ENCODE measurements around the gene GOLGA8J. TPM values are rescaled to one million over a fixed set of nuclear protein-coding genes. Genes with fewer than 3 reads are reported as not detected.
A peak's percentile ranks its signal among the peaks of the same experiment; 100 is the strongest.
"Not testable (repeated sequence)": the region's sequence is repeated elsewhere in the genome, so short reads cannot be mapped to it uniquely, and the experiment has no call there.

GOLGA8J gene
- total RNA-seq, 6 experiments from 2014 or later = 0.20 to 0.55 (median 0.23) TPM; not detected in 3

DNA sequence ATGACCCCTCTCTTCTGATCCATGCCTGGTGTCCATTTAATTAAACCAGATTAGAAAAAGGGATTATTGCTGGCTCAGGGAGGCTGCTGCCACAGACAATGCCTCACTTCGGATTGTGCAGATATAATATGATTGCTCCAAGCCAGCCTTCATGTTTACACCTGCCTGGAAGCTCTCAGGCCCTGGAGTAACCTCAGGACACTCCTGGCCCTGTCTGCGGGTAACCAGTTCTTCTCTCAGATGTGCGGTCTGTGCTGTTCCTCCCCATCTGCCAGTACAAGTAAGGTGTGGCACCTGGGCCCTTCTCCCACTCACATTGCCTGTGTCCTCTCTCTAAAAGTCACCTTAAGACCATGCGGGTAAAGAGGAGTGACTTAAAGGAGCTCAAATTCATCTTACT is 8.8 kb upstream of the GOLGA8J start:
- TF ChIP-seq POLR2A (IDR thresholded peaks at IDR 0.05) = no peak
- TF ChIP-seq, protein P1, sequence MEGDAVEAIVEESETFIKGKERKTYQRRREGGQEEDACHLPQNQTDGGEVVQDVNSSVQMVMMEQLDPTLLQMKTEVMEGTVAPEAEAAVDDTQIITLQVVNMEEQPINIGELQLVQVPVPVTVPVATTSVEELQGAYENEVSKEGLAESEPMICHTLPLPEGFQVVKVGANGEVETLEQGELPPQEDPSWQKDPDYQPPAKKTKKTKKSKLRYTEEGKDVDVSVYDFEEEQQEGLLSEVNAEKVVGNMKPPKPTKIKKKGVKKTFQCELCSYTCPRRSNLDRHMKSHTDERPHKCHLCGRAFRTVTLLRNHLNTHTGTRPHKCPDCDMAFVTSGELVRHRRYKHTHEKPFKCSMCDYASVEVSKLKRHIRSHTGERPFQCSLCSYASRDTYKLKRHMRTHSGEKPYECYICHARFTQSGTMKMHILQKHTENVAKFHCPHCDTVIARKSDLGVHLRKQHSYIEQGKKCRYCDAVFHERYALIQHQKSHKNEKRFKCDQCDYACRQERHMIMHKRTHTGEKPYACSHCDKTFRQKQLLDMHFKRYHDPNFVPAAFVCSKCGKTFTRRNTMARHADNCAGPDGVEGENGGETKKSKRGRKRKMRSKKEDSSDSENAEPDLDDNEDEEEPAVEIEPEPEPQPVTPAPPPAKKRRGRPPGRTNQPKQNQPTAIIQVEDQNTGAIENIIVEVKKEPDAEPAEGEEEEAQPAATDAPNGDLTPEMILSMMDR (IDR thresholded peaks at IDR 0.05) = no peak
- Histone ChIP-seq H3K27ac (no peak overlapping the region), H3K4me1 (peaks cover 0 to 3% (median 0%) of the 10 kb centered on the region in 4 donors), H3K36me3 (no peaks in the 10 kb centered on the region), H3K27me3 (no peaks in the 10 kb centered on the region), H3K4me3 (no peak overlapping the region), H3K9me3 (no peaks in the 10 kb centered on the region)
- ATAC-seq = peak in 1 of 4 donors; percentile 13
- intact Hi-C loops (cut with DNase I) = no loop called here
- 72% methylated on average over 3 of the region's 4 CpGs for WGBS (ENCODE audit: insufficient coverage, low coverage, low lambda C conversion rate, missing lambda C conversion rate)
- no peak for DNase-seq

DNA sequence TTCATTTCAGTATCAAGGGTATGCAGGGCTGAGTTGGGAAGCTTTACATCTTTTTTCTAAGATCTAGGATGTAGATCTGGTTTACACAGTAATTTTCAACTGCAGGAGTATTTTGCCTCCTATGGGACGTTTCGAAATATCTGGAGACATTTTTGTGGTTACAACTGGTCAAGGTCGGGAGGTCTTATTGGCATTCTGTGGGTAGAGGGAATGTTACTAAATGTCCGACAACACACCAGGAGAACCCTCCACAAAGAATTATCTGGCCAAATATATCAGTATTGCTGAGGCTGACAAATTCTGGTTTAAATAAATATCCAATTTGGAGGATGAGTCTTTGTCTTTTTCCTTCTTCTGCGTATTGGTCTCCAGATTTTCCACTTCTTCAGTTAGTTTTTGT is 1.9 kb upstream of the GOLGA8J start:
- H3K27ac ChIP-seq; H3K4me3 ChIP-seq; intact Hi-C loops (cut with DNase I); ATAC-seq; H3K36me3 ChIP-seq; H3K4me1 ChIP-seq; H3K27me3 ChIP-seq; DNase-seq; H3K9me3 ChIP-seq: not testable (repeated sequence)
- 59% methylated on average over 5 of the region's 5 CpGs for WGBS (ENCODE audit: insufficient coverage, low coverage, low lambda C conversion rate, missing lambda C conversion rate)

DNA sequence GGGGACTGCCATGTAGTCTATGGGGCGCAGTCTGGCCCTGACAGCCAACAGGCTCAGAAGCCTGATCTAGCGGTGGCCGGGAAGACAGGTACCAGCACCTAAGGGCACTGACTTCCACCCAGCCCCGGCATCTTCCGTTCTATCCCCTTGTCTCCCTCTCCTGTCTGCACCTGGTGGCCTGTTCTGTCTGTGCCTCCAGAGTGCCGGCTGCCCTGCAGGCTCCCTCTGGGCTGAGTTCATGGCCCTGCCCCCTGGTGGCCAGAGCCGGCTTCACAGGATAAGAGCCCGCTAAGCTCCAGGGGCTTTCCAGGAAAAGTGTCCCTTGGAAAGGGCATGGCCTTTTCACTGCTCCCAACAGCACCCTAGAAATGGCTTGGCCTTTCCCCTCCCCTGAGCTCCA is 15.1 kb downstream of the GOLGA8J start:
- H3K36me3 ChIP-seq; H3K4me1 ChIP-seq; H3K27ac ChIP-seq; H3K27me3 ChIP-seq; H3K4me3 ChIP-seq; intact Hi-C loops (cut with DNase I); DNase-seq; H3K9me3 ChIP-seq: not testable (repeated sequence)
- peak; percentile 66 to 73 (median 68) for ATAC-seq
- WGBS (ENCODE audit: insufficient coverage, low coverage, low lambda C conversion rate, missing lambda C conversion rate) = no CpG with 5 or more reads among the region's 8 CpGs

DNA sequence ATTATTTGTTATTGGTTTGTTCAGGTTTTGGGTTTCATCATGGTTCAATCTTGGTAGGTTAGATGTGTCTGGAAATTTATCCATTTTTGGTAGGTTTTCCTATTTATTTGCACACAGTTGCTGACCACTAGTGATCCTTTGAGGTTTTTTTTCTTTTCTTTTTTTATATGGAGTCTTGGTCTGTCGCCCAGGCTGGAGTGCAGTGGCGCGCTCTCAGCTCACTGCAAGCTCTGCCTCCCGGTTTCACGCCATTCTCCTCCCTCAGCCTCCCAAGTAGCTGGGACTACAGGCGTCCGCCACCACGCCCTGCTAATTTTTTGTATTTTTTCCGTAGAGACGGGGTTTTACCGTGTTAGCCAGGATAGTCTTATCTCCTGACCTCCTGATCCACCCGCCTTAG is 20.1 kb downstream of the GOLGA8J start:
- H3K4me3 ChIP-seq; H3K27me3 ChIP-seq; ATAC-seq; H3K27ac ChIP-seq; H3K9me3 ChIP-seq; DNase-seq; H3K4me1 ChIP-seq; H3K36me3 ChIP-seq; intact Hi-C loops (cut with DNase I): not testable (repeated sequence)
- no CpG with 5 or more reads among the region's 12 CpGs for WGBS (ENCODE audit: insufficient coverage, low coverage, low lambda C conversion rate, missing lambda C conversion rate)

DNA sequence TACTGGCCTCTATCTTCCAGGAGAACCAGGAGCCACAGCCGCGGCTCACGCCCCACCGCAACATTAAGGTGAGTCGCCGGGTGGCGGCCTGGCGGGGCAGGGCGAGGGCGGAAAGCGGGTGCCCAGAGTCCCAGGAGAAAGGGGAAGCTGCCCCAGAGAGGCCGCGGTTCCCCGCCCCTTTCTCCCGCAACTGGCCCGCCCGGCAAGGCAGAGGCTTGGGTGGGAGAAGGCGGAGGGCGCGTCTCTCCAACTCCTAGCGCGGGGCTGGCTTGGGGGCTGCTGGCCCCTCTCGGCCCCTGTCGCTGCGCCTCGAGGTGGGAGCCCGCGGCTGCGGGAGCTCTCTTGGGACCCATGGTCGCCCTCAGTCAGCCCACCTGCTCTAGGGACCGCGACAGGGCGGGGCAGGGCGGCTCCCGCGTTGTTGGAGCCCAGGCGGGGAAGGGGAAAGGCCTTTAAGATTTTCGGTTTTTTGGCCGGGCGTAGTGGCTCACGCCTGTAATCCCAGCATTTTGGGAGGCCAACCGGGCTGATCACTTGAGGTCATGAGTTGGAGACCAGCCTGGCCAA is 21.3 kb downstream of the GOLGA8J start:
- intact Hi-C loops (cut with DNase I); H3K27ac ChIP-seq; DNase-seq; H3K9me3 ChIP-seq; H3K4me1 ChIP-seq; H3K36me3 ChIP-seq; H3K27me3 ChIP-seq: not testable (repeated sequence)
- peak overlapping the region in 1 of 3 donors; percentile 38 for H3K4me3 ChIP-seq
- no CpG with 5 or more reads among the region's 42 CpGs for WGBS (ENCODE audit: insufficient coverage, low coverage, low lambda C conversion rate, missing lambda C conversion rate)
- ATAC-seq = peak; percentile 73 to 87 (median 77)

DNA sequence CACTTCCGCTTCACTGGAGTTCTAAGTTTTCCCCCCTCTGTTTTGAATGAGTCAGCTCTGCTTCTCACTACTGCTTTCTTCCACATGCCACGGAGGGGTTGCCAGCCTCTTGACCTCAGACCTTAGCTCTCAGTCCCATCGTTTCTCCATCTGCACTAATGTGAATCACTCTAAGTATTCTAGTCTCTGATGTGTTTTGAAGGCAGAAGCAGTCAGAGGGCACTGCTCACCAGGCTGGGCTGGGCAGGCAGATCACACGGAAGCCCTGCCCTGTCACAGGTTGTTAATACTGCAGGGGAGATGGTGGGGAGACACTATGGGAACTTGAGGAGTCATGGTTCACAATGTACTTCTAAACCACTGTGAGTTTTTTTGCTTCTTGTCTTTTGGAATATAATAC is 27.8 kb downstream of the GOLGA8J start:
- H3K27me3 ChIP-seq; H3K36me3 ChIP-seq; H3K9me3 ChIP-seq; H3K27ac ChIP-seq; H3K4me3 ChIP-seq; intact Hi-C loops (cut with DNase I); DNase-seq; ATAC-seq; H3K4me1 ChIP-seq: not testable (repeated sequence)
- WGBS (ENCODE audit: insufficient coverage, low coverage, low lambda C conversion rate, missing lambda C conversion rate) = no CpG with 5 or more reads among the region's 4 CpGs

DNA sequence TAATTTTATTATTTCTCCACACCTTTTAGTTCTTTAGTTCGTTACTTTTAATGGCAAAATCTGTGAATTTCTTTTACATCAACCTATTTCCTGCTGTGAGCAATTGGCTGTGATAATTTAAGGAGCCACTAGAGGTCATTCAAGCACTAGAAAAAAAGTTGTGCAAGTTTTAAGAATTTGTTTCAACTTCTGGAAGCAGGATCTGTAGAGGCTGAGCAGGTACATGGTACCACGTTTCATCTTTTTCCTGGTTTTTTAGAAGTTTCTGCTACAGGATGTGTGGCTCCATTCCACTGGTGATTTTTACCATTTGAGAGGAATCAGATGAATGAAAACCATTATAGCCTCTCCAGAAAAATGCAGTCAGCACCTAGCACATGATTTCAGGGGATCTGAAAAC is 47.3 kb downstream of the GOLGA8J start:
- DNase-seq; H3K27me3 ChIP-seq; ATAC-seq; intact Hi-C loops (cut with DNase I); H3K9me3 ChIP-seq; H3K4me3 ChIP-seq; H3K36me3 ChIP-seq; H3K27ac ChIP-seq; H3K4me1 ChIP-seq: not testable (repeated sequence)
- WGBS (ENCODE audit: insufficient coverage, low coverage, low lambda C conversion rate, missing lambda C conversion rate) = 0% methylated on average over 2 of the region's 2 CpGs
- TF ChIP-seq, protein P1 (IDR thresholded peaks at IDR 0.05) = peak in 1 of 4 donors; percentile 17

DNA sequence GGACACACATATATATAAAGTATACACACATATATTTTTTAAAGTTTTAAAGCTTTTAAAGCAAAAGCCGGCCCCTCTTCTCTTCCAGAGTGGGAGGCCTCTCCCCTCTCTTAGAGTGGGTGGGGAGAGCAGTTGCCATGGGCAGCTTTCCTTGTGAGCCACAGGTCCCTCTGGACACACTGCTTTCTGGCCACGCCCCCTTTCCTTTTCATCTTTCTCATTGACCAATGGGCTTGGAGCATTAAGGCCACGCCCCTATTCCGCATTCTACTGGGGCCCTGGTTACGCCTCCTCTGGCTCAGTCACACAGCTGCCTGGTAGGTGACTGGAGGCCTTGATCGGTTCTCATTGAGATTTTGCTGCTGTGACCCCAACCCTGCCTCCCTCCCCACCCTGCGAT is 52.0 kb downstream of the GOLGA8J start, which contains the start of gene GOLGA8T:
Gene GOLGA8T, plus strand, starts transcription at position 301 of the 400 bp plus-strand sequence. Its CDS starts 98 bp downstream, at position 399.
- intact Hi-C loops (cut with DNase I) = not testable (repeated sequence)

More for the DNA sequence above, 52.0 kb downstream of the GOLGA8J start, which contains the start of gene GOLGA8T:
- H3K9me3 ChIP-seq, DNase-seq, ATAC-seq, H3K27me3 ChIP-seq, H3K4me3 ChIP-seq, H3K36me3 ChIP-seq, H3K27ac ChIP-seq, H3K4me1 ChIP-seq: not testable (repeated sequence)
- WGBS (ENCODE audit: insufficient coverage, low coverage, low lambda C conversion rate, missing lambda C conversion rate) = no CpG with 5 or more reads among the region's 7 CpGs
